HepG2 (cell line): ENCODE data around the gene ADAMTS14. TPM values are rescaled to one million over a fixed set of nuclear protein-coding genes. Genes with fewer than 3 reads are reported as not detected.
A peak's percentile ranks its signal among the peaks of the same experiment; 100 is the strongest.

Source experiments
- ATAC-seq: fragments of 200-7000 bp; cut with Tn5 transposase; 3 replicates; pipeline ENCODE4 v1.9.1; 2020; ENCODE audit warnings: mild to moderate bottlenecking, moderate library complexity
- BruUV-seq: library from RNA; stranded (reverse); fragments of 400-500 nt; replicated peaks from 2 replicates; lab custom pipeline; 2021; lab: Mats Ljungman, UMichigan
- CTCF ChIA-PET: fragments of 300-600 bp; formaldehyde crosslinking; extraction: SDS; loops from one replicate; lab custom pipeline; 2021; ENCODE audit warnings: low total read pairs, inconsistent platforms, low intra/inter-chr PET ratio; lab: Yijun Ruan, JAX
- POLR2A ChIA-PET: fragments of 350-600 bp; sonication (Branson Sonifier 250); formaldehyde crosslinking; loops from one replicate; lab custom pipeline; 2020; ENCODE audit warnings: antibody characterized with exemption, inconsistent platforms; lab: Yijun Ruan, JAX
- DNase-seq: peaks from one replicate; pipeline ENCODE4 v3.0.0-alpha.2; 2015; ENCODE audit warnings: low spot score
- FAIRE-seq: peaks from 3 replicates; lab custom pipeline; 2011; peaks lifted over from hg19 to GRCh38; lab: Jason Lieb, UNC
- H2AFZ ChIP-seq: one replicate; pipeline ENCODE4 v1.6.1; 2011; ENCODE audit warnings: low read length, inconsistent platforms
- H3K27ac ChIP-seq: fragments of 300-600 bp; 3 replicates; pipeline ENCODE4 v1.8.0; 2011; ENCODE audit warnings: mixed run types, mild to moderate bottlenecking, mixed read lengths, low read length, inconsistent platforms; ENCODE audit not compliant: insufficient read depth; ENCODE audit errors: extremely low read length
- H3K27me3 ChIP-seq, 2 experiments: fragments of 200-600 bp in 1 of 2; 2 replicates in 1 of 2; 3 replicates in 1 of 2; pipeline versions ENCODE4 v1.6.0 to v1.8.0; 2011; ENCODE audit warnings: low read length in 2 of 2, mild to moderate bottlenecking in 2 of 2, moderate library complexity in 2 of 2, inconsistent platforms in 1 of 2; ENCODE audit not compliant: insufficient read depth in 2 of 2, control insufficient read depth in 1 of 2
- H3K36me3 ChIP-seq, 2 experiments: fragments of 200-600 bp in 1 of 2; replicated peaks in 1 of 2; 2 replicates in 1 of 2; 3 replicates in 1 of 2; pipeline versions ENCODE4 v1.5.1 to v1.8.0; 2011; ENCODE audit warnings: low read length in 2 of 2, inconsistent platforms in 1 of 2; ENCODE audit not compliant: insufficient read depth in 2 of 2, control insufficient read depth in 1 of 2
- H3K4me1 ChIP-seq: 2 replicates; pipeline ENCODE4 v1.5.1; 2012; ENCODE audit warnings: low read length, inconsistent platforms; ENCODE audit not compliant: insufficient read depth
- H3K4me2 ChIP-seq: 2 replicates; pipeline ENCODE4 v1.6.0; 2011; ENCODE audit warnings: low read depth, low read length, inconsistent platforms
- H3K4me3 ChIP-seq, 3 experiments: fragments of 200-600 bp in 1 of 3; sonication (generic), shearing (Covaris generic) in 1 of 3; replicated peaks in 1 of 3; 2 replicates each; pipeline ENCODE4 v1.5.1; 2011 to 2016; ENCODE audit warnings: low read length in 3 of 3, inconsistent platforms in 2 of 3, low read depth in 2 of 3, mild to moderate bottlenecking in 2 of 3, control low read depth in 1 of 3, mixed read lengths in 1 of 3; ENCODE audit not compliant: insufficient read depth in 1 of 3
- H3K79me2 ChIP-seq: one replicate; pipeline ENCODE4 v1.6.1; 2011; ENCODE audit warnings: low read length, inconsistent platforms; ENCODE audit not compliant: insufficient read depth
- H3K9ac ChIP-seq: 2 replicates; pipeline ENCODE4 v1.6.0; 2011; ENCODE audit warnings: mild to moderate bottlenecking, low read depth, low read length, inconsistent platforms; ENCODE audit not compliant: insufficient read depth
- H3K9me3 ChIP-seq: 2 replicates; pipeline ENCODE4 v1.5.1; 2012; ENCODE audit warnings: mild to moderate bottlenecking, low read length
- H4K20me1 ChIP-seq: 2 replicates; pipeline ENCODE4 v1.6.0; 2011; ENCODE audit warnings: inconsistent platforms, mild to moderate bottlenecking, low read length, moderate library complexity; ENCODE audit not compliant: insufficient read depth
- HNF4G ChIP-seq, 2 experiments: sonication (generic) in 1 of 2; formaldehyde crosslinking in 1 of 2; IDR thresholded peaks; 2 replicates each; pipeline versions ENCODE4 v1.4.0 to v1.6.1; 2011 to 2020; ENCODE audit warnings: borderline replicate concordance in 2 of 2, low read depth in 2 of 2, mild to moderate bottlenecking in 2 of 2, low read length in 1 of 2, missing genetic modification reagents in 1 of 2, moderate library complexity in 1 of 2
- NRL ChIP-seq: sonication (generic); formaldehyde crosslinking; IDR thresholded peaks from 2 replicates; pipeline ENCODE4 v1.5.0; 2020; ENCODE audit warnings: missing genetic modification reagents, mild to moderate bottlenecking, moderate library complexity, borderline replicate concordance
- ZNF629 ChIP-seq: sonication (generic); formaldehyde crosslinking; conservative IDR thresholded peaks from 2 replicates; pipeline ENCODE4 v1.5.0; 2020; ENCODE audit warnings: missing genetic modification reagents
- ZNF639 ChIP-seq: conservative IDR thresholded peaks from 2 replicates; pipeline ENCODE4 v1.6.1; 2018; ENCODE audit warnings: missing genetic modification reagents
- ZNF670 ChIP-seq: sonication (generic); formaldehyde crosslinking; IDR thresholded peaks from 2 replicates; pipeline ENCODE4 v1.8.0; 2022; ENCODE audit warnings: mild to moderate bottlenecking, missing genetic modification reagents, borderline replicate concordance
- WGBS: methylation state at CpG from one replicate; pipeline ENCODE4 v1.1.6; 2017; ENCODE audit warnings: low lambda C conversion rate; 5-methylcytosine and 5-hydroxymethylcytosine counted together
- in situ Hi-C: cut with HindIII; loops from 2 replicates; pipeline ENCODE4 v1.10.0; 2017; ENCODE audit warnings: low pct_unique_long_range_greater_than_20kb; ENCODE audit not compliant: extremely low pct_ligation_motif_present
- intact Hi-C: fragments of 100-400 bp; cut with micrococcal nuclease; formaldehyde crosslinking; loops from one replicate; pipeline ENCODE4 v1.10.0; 2022; ENCODE audit not compliant: unreplicated experiment
- polyA plus RNA-seq, 8 experiments: library from polyadenylated mRNA; depleted of rRNA in 3 of 8; stranded (reverse) in 7 of 8; unstranded in 1 of 8; fragments of >200 nt; fragmentation: Illumina TruSeq in 4 of 8; extraction: Trizol in 4 of 8; gene quantifications; 2 replicates each; pipeline versions ENCODE4 v1.2.1 to v1.2.3, GENCODE V29; 2011 to 2016; ENCODE audit warnings: low read depth in 4 of 8, missing spikeins in 1 of 8, mixed read lengths in 1 of 8; ENCODE audit not compliant: insufficient read depth in 1 of 8
- total RNA-seq, 5 experiments: library from RNA; depleted of rRNA; stranded (reverse); fragments of >200 nt; fragmentation: Illumina TruSeq; extraction: Trizol; gene quantifications; 2 replicates each; pipeline ENCODE4 v1.2.3, GENCODE V29; 2016; ENCODE audit warnings: low read depth in 1 of 5
- TF ChIP-seq, protein P1 (sequence below): IDR thresholded peaks from 2 replicates; pipeline ENCODE4 v1.6.1; 2016; ENCODE audit warnings: missing compliant biosample characterization, missing genetic modification reagents, borderline replicate concordance
- TF ChIP-seq, protein P2 (sequence below): sonication (generic); formaldehyde crosslinking; IDR thresholded peaks from 2 replicates; pipeline ENCODE4 v1.5.0; 2020; ENCODE audit warnings: missing genetic modification reagents

The ADAMTS14 gene
- total and polyA plus RNA-seq, 2 of the 13 experiments (the other 11 are each of a cell fraction or from before 2014, with no cell fraction given), result 0.04 to 0.07 TPM

DNA sequence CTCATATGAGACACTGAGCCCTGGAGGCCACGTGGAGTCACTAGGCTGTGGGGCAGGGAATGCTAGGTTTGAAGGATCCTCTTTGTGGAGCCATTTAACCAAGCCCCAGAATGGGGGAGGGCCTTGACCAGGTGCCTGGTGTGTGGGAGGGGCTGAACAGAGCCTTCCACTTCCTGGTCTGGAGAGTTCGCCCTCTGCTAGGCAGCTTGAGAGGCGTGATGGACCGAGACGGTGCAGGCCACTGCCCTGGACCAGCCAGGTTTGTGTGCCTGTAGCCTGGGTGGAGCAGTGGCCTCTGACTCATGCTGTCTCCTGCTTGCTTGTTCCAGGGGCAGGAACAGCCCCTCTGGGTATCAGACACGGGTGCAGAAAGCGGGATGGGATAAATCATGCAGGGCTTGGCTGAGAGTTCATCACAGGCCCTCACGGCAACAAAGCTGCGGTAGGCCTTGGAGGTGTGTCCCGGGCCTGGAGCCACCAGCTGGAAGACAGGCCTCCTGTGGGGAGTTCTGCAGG, 27.4 kb downstream of the ADAMTS14 start (continued):
- TF ChIP-seq, protein P1, sequence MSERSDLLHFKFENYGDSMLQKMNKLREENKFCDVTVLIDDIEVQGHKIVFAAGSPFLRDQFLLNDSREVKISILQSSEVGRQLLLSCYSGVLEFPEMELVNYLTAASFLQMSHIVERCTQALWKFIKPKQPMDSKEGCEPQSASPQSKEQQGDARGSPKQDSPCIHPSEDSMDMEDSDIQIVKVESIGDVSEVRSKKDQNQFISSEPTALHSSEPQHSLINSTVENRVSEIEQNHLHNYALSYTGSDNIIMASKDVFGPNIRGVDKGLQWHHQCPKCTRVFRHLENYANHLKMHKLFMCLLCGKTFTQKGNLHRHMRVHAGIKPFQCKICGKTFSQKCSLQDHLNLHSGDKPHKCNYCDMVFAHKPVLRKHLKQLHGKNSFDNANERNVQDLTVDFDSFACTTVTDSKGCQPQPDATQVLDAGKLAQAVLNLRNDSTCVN (CRISPR knock-in tag), result no peak
- TF ChIP-seq HNF4G (IDR thresholded peaks at IDR 0.05; ENCODE audit: borderline replicate concordance, low read depth, low read length) (no peak), HNF4G (CRISPR knock-in tag; IDR thresholded peaks at IDR 0.05; ENCODE audit: borderline replicate concordance, low read depth) (no peak), ZNF670 (no peak)
- TF ChIP-seq, protein P2, sequence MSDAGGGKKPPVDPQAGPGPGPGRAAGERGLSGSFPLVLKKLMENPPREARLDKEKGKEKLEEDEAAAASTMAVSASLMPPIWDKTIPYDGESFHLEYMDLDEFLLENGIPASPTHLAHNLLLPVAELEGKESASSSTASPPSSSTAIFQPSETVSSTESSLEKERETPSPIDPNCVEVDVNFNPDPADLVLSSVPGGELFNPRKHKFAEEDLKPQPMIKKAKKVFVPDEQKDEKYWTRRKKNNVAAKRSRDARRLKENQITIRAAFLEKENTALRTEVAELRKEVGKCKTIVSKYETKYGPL (CRISPR knock-in tag), result no peak

DNA sequence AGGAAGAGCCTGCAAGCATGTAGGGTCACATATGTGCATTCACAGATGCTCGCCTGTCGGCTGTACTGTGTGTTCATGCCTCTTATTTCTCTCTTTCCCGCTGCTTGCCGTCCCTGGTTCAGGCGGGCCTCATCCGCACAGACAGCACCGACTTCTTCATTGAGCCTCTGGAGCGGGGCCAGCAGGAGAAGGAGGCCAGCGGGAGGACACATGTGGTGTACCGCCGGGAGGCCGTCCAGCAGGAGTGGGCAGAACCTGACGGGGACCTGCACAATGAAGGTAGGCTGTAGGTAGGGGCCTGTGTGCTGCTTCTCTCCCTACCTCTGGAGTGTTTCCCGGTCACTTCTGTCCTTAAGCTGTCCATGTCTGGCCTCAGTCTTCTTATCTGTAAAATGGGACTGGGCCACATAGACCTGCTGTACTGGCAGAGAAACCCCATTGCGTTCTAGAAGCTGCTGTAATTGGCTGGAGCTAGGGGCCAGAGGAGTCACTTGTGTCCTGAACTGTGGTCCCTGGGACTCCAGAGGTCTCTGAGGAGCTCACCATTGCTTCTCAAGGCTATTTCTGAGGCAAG, 30.0 kb downstream of the ADAMTS14 start:
- H2AFZ ChIP-seq, result no peak overlapping the region
- WGBS, result 84% methylated on average over 14 of the region's 15 CpGs
- H3K36me3 ChIP-seq, result no peaks in the 10 kb centered on the region
- 0 out of 2 replicates have a peak, but pooled peaks cover 4% of the 10 kb centered on the region for H3K4me1 ChIP-seq
- no peak overlapping the region for H3K27ac ChIP-seq
- DNase-seq (no peak), FAIRE-seq (no peak), ATAC-seq (no peak)
- no peak overlapping the region for H3K4me3 ChIP-seq
- no peaks in the 10 kb centered on the region for H3K9me3 ChIP-seq
- H4K20me1 ChIP-seq, result no peaks in the 10 kb centered on the region
- ChIA-PET POLR2A (no interaction called here), CTCF (no interaction called here)
- TF ChIP-seq NRL (CRISPR knock-in tag) (no peak), ZNF629 (peak; percentile 46; the same call in 1 of the 2 replicates), ZNF639 (CRISPR knock-in tag) (no peak)
- intact Hi-C loops, result no loop called here
- no peak overlapping the region for H3K9ac ChIP-seq
- H3K4me2 ChIP-seq, result no peak overlapping the region
- H3K27me3 ChIP-seq, result no peaks in the 10 kb centered on the region; a peak in 1 of 5 replicates
- H3K79me2 ChIP-seq, result no peaks in the 10 kb centered on the region
- in situ Hi-C loops, result no loop called here
- BruUV-seq, result no TSS peak
